CD4-positive, alpha-beta memory T cell (primary cell): ENCODE measurements around the gene AGBL3. TPM values are rescaled to one million over a fixed set of nuclear protein-coding genes. Genes with fewer than 3 reads are reported as not detected.

Experiments used
- CTCF ChIA-PET: fragments of 350-600 bp; sonication (Branson Sonifier 250); formaldehyde crosslinking; loops from one replicate; lab custom pipeline; 2021; ENCODE audit warnings: inconsistent platforms; ENCODE audit not compliant: partially characterized antibody; lab: Charles Lee
- POLR2A ChIA-PET: fragments of 350-600 bp; sonication (Branson Sonifier 250); formaldehyde crosslinking; loops from one replicate; lab custom pipeline; 2021; ENCODE audit not compliant: partially characterized antibody; lab: Charles Lee
- DNase-seq, 5 donors: peaks; one replicate each; pipeline versions ENCODE4 v3.0.0 to v3.0.0-alpha.2; 2020 to 2022; ENCODE audit warnings: mixed read lengths in 1 of 5
- H3K27ac ChIP-seq: one replicate; pipeline ENCODE4 v1.7.0; 2013; ENCODE audit warnings: low read depth, low read length
- H3K27me3 ChIP-seq: 2 replicates; pipeline ENCODE4 v1.7.0; 2013; ENCODE audit warnings: mild to moderate bottlenecking, low read length, moderate library complexity; ENCODE audit not compliant: insufficient read depth
- H3K36me3 ChIP-seq: 2 replicates; pipeline ENCODE4 v1.7.0; 2013; ENCODE audit warnings: mild to moderate bottlenecking, low read length, moderate library complexity; ENCODE audit not compliant: insufficient read depth
- H3K4me1 ChIP-seq: 2 replicates; pipeline ENCODE4 v1.7.0; 2013; ENCODE audit warnings: mild to moderate bottlenecking, low read length, moderate library complexity; ENCODE audit not compliant: insufficient read depth
- H3K4me3 ChIP-seq, 2 donors: one replicate each; pipeline ENCODE4 v1.7.0; 2013; ENCODE audit warnings: low read length in 2 of 2, mild to moderate bottlenecking in 1 of 2
- H3K9me3 ChIP-seq, 2 donors: one replicate each; pipeline ENCODE4 v1.7.0; 2013; ENCODE audit warnings: low read length in 2 of 2, control low read depth in 1 of 2; ENCODE audit not compliant: control insufficient read depth in 1 of 2
- H3K27ac Mint-ChIP-seq, 7 donors: one replicate each; pipeline ENCODE4 v1.8.0; 2020 to 2021; ENCODE audit warnings: mixed read lengths in 7 of 7, mild to moderate bottlenecking in 6 of 7, inconsistent platforms in 3 of 7, moderate library complexity in 3 of 7
- H3K27me3 Mint-ChIP-seq, 2 donors: one replicate each; pipeline ENCODE4 v1.8.0; 2020 to 2021; ENCODE audit warnings: mixed read lengths in 2 of 2
- H3K36me3 Mint-ChIP-seq, 2 donors: one replicate each; pipeline ENCODE4 v1.8.0; 2020 to 2021; ENCODE audit warnings: mixed read lengths in 2 of 2, inconsistent platforms in 1 of 2, mild to moderate bottlenecking in 1 of 2
- H3K4me1 Mint-ChIP-seq, 4 donors: one replicate each; pipeline ENCODE4 v1.8.0; 2020 to 2021; ENCODE audit warnings: mixed read lengths in 4 of 4, mild to moderate bottlenecking in 1 of 4
- H3K4me3 Mint-ChIP-seq, 8 donors: one replicate each; pipeline ENCODE4 v1.8.0; 2020 to 2021; ENCODE audit warnings: mixed read lengths in 8 of 8, mild to moderate bottlenecking in 7 of 8, moderate library complexity in 6 of 8, inconsistent platforms in 3 of 8
- H3K9me3 Mint-ChIP-seq, 8 donors: one replicate each; pipeline ENCODE4 v1.8.0; 2020 to 2021; ENCODE audit warnings: mixed read lengths in 8 of 8, mild to moderate bottlenecking in 5 of 8, inconsistent platforms in 3 of 8, moderate library complexity in 1 of 8
- intact Hi-C: fragments of 100-400 bp; cut with micrococcal nuclease; formaldehyde crosslinking; loops from one replicate; pipeline ENCODE4 v1.15.1; 2023
- polyA plus RNA-seq, 2 donors: library from polyadenylated mRNA; unstranded; fragments of 300-500 nt; fragmentation: Illumina TruSeq; gene quantifications; one replicate each; pipeline ENCODE4 v1.2.3, GENCODE V29; 2021
- total RNA-seq, 2 experiments: library from RNA; stranded (reverse); gene quantifications; one replicate each; pipeline ENCODE4 v1.2.3, GENCODE V29; 2021

Gene AGBL3
- total and polyA plus RNA-seq, 4 experiments from 2014 or later = 0.42 to 6.2 (median 3.2) TPM

GRCh38 chr7:134941952-134942351, 44.4 kb upstream of the AGBL3 start:
- CTCF ChIA-PET = interaction anchor here (1.5 kb wide), 1 partner anchor 190 kb away, joined by 4 read pairs; no protein-coding TSS in a partner anchor
- DNase-seq = no peak
- no peaks in the 10 kb centered on the region for H3K36me3 ChIP-seq
- no peak overlapping the region for H3K27ac ChIP-seq
- H3K9me3 ChIP-seq = no peaks in the 10 kb centered on the region
- H3K9me3 Mint-ChIP-seq = no peaks in the 10 kb centered on the region
- H3K4me1 Mint-ChIP-seq = peaks cover 0 to 5% (median 4%) of the 10 kb centered on the region in 4 donors
- peaks cover 1% of the 10 kb centered on the region in 2 donors for H3K27me3 Mint-ChIP-seq
- H3K27me3 ChIP-seq = no peaks in the 10 kb centered on the region
- no peaks in the 10 kb centered on the region for H3K4me1 ChIP-seq
- intact Hi-C loops = no loop called here
- H3K4me3 Mint-ChIP-seq = no peak overlapping the region
- POLR2A ChIA-PET = no interaction called here
- H3K36me3 Mint-ChIP-seq = no peaks in the 10 kb centered on the region
- H3K27ac Mint-ChIP-seq = no peak overlapping the region
- H3K4me3 ChIP-seq = no peak overlapping the region

GRCh38 chr7:134942690-134943466, 43.4 kb upstream of the AGBL3 start:
- Histone ChIP-seq H3K4me3 (no peak overlapping the region), H3K9me3 (no peaks in the 10 kb centered on the region), H3K27ac (no peak overlapping the region), H3K36me3 (no peaks in the 10 kb centered on the region), H3K27me3 (no peaks in the 10 kb centered on the region), H3K4me1 (no peaks in the 10 kb centered on the region)
- no peak overlapping the region for H3K4me3 Mint-ChIP-seq
- peaks cover 1% of the 10 kb centered on the region in 2 donors for H3K27me3 Mint-ChIP-seq
- POLR2A ChIA-PET = no interaction called here
- H3K27ac Mint-ChIP-seq = no peak overlapping the region
- H3K9me3 Mint-ChIP-seq = no peaks in the 10 kb centered on the region
- DNase-seq = no peak
- intact Hi-C loops = no loop called here
- CTCF ChIA-PET = interaction anchor here (1.2 to 1.5 kb wide), 2 partner anchors 191 to 192 kb away, joined by 3 to 4 read pairs; no protein-coding TSS in a partner anchor
- peaks cover 0 to 5% (median 4%) of the 10 kb centered on the region in 4 donors for H3K4me1 Mint-ChIP-seq
- H3K36me3 Mint-ChIP-seq = no peaks in the 10 kb centered on the region

- H3K4me3 ChIP-seq = no peak overlapping the region
- H3K27me3 ChIP-seq = no peaks in the 10 kb centered on the region
- H3K9me3 Mint-ChIP-seq = no peaks in the 10 kb centered on the region
- intact Hi-C loops = loop anchor here (2.0 kb wide), 1 partner anchor 311 kb away; no protein-coding TSS in a partner anchor
- H3K4me3 Mint-ChIP-seq = no peak overlapping the region
- H3K4me1 Mint-ChIP-seq = peaks cover 0 to 5% (median 4%) of the 10 kb centered on the region in 4 donors
- no peak for DNase-seq
- no peaks in the 10 kb centered on the region for H3K36me3 ChIP-seq
- CTCF ChIA-PET = interaction anchor here (1.2 kb wide), 1 partner anchor 193 kb away, joined by 3 read pairs; no protein-coding TSS in a partner anchor
- H3K9me3 ChIP-seq = no peaks in the 10 kb centered on the region
- H3K27ac Mint-ChIP-seq = no peak overlapping the region
- peaks cover 1% of the 10 kb centered on the region in 2 donors for H3K27me3 Mint-ChIP-seq
- H3K4me1 ChIP-seq = no peaks in the 10 kb centered on the region
- H3K36me3 Mint-ChIP-seq = no peaks in the 10 kb centered on the region
- POLR2A ChIA-PET = no interaction called here
- H3K27ac ChIP-seq = no peak overlapping the region
These were observed 42.4 kb upstream of the AGBL3 start for GRCh38 chr7:134943785-134944400.

GRCh38 chr7:134945691-134946090, 40.6 kb upstream of the AGBL3 start:
- Histone ChIP-seq H3K27me3 (no peaks in the 10 kb centered on the region), H3K4me1 (no peaks in the 10 kb centered on the region), H3K9me3 (no peaks in the 10 kb centered on the region), H3K36me3 (no peaks in the 10 kb centered on the region), H3K4me3 (no peak overlapping the region), H3K27ac (no peak overlapping the region)
- Mint-ChIP-seq H3K9me3 (no peaks in the 10 kb centered on the region), H3K4me3 (no peak overlapping the region), H3K4me1 (peaks cover 0 to 5% (median 4%) of the 10 kb centered on the region in 4 donors), H3K36me3 (no peaks in the 10 kb centered on the region), H3K27me3 (peaks cover 1% of the 10 kb centered on the region in 2 donors), H3K27ac (no peak overlapping the region)
- ChIA-PET POLR2A (no interaction called here), CTCF (interaction anchor here (1.0 to 1.3 kb wide), 2 partner anchors 40 to 313 kb away, joined by 3 to 5 read pairs; partner anchors contain the start of gene AGBL3)
- intact Hi-C loops = loop anchor here (2.0 kb wide), 1 partner anchor 313 kb away; no protein-coding TSS in a partner anchor
- DNase-seq = no peak

GRCh38 chr7:134946260-134946659, 40.0 kb upstream of the AGBL3 start:
- H3K4me1 Mint-ChIP-seq = peaks cover 0 to 5% (median 4%) of the 10 kb centered on the region in 4 donors
- no peaks in the 10 kb centered on the region for H3K36me3 Mint-ChIP-seq
- Histone ChIP-seq H3K27ac (no peak overlapping the region), H3K36me3 (no peaks in the 10 kb centered on the region), H3K4me1 (no peaks in the 10 kb centered on the region), H3K4me3 (no peak overlapping the region), H3K9me3 (no peaks in the 10 kb centered on the region), H3K27me3 (no peaks in the 10 kb centered on the region)
- no peaks in the 10 kb centered on the region for H3K9me3 Mint-ChIP-seq
- H3K27ac Mint-ChIP-seq = no peak overlapping the region
- H3K4me3 Mint-ChIP-seq = peak overlapping the region in 1 of 8 donors; percentile 45
- POLR2A ChIA-PET = no interaction called here
- CTCF ChIA-PET = no interaction called here
- intact Hi-C loops = no loop called here
- no peak for DNase-seq
- peaks cover 0 to 1% of the 10 kb centered on the region in 2 donors for H3K27me3 Mint-ChIP-seq

- Mint-ChIP-seq H3K27ac (no peak overlapping the region), H3K36me3 (no peaks in the 10 kb centered on the region), H3K4me1 (peaks cover 0 to 5% (median 4%) of the 10 kb centered on the region in 4 donors), H3K4me3 (no peak overlapping the region), H3K27me3 (peaks cover 0 to 1% of the 10 kb centered on the region in 2 donors), H3K9me3 (no peaks in the 10 kb centered on the region)
- Histone ChIP-seq H3K9me3 (no peaks in the 10 kb centered on the region), H3K4me3 (no peak overlapping the region), H3K27me3 (no peaks in the 10 kb centered on the region), H3K4me1 (no peaks in the 10 kb centered on the region), H3K27ac (no peak overlapping the region), H3K36me3 (no peaks in the 10 kb centered on the region)
- no peak for DNase-seq
- intact Hi-C loops = no loop called here
- ChIA-PET CTCF (interaction anchor here (0.6 kb wide), 1 partner anchor 339 kb away, joined by 3 read pairs; no protein-coding TSS in a partner anchor), POLR2A (no interaction called here)
These were observed 39.0 kb upstream of the AGBL3 start for GRCh38 chr7:134947329-134947728.

GRCh38 chr7:134947831-134948230, 38.5 kb upstream of the AGBL3 start:
- Mint-ChIP-seq H3K4me3 (no peak overlapping the region), H3K27me3 (peaks cover 0 to 1% of the 10 kb centered on the region in 2 donors), H3K4me1 (peaks cover 0 to 5% (median 4%) of the 10 kb centered on the region in 4 donors), H3K27ac (no peak overlapping the region), H3K36me3 (no peaks in the 10 kb centered on the region), H3K9me3 (no peaks in the 10 kb centered on the region)
- Histone ChIP-seq H3K27ac (no peak overlapping the region), H3K36me3 (no peaks in the 10 kb centered on the region), H3K4me3 (no peak overlapping the region), H3K9me3 (no peaks in the 10 kb centered on the region), H3K27me3 (no peaks in the 10 kb centered on the region), H3K4me1 (no peaks in the 10 kb centered on the region)
- ChIA-PET POLR2A (no interaction called here), CTCF (interaction anchor here (0.6 kb wide), 1 partner anchor 340 kb away, joined by 3 read pairs; no protein-coding TSS in a partner anchor)
- intact Hi-C loops = no loop called here
- DNase-seq = no peak
